Suprapubic skin (tissue), 3 donors: ENCODE results near the gene NCKAP5.

Experiments
- CTCF ChIP-seq, 2 donors: fragments of 200-600 bp in 1 of 2; fragments of 450-650 bp in 1 of 2; sonication (generic) in 1 of 2; IDR thresholded peaks; one replicate each; pipeline ENCODE4 v1.5.1; 2016 to 2019; ENCODE audit warnings: antibody characterized with exemption in 2 of 2, mild to moderate bottlenecking in 1 of 2, moderate library complexity in 1 of 2
- POLR2A ChIP-seq, 2 donors: fragments of 450-650 bp; IDR thresholded peaks; one replicate each; pipeline ENCODE4 v1.6.1; 2017; ENCODE audit warnings: antibody characterized with exemption in 2 of 2, mild to moderate bottlenecking in 2 of 2, moderate library complexity in 2 of 2

- no peak for TF ChIP-seq CTCF (IDR thresholded peaks at IDR 0.05)
- TF ChIP-seq POLR2A (IDR thresholded peaks at IDR 0.05), result no peak
These were observed 395.0 kb downstream of the NCKAP5 start for GRCh38 chr2:133173224-133173623.
